Loucy (cell line): ENCODE measurements around the gene PAX2.

ENCODE experiments used
- EZH2phosphoT487 ChIP-seq: fragments of 200-600 bp; IDR thresholded peaks from 2 replicates; pipeline ENCODE4 v1.6.1; 2018; ENCODE audit warnings: antibody characterized with exemption, mild to moderate bottlenecking, moderate library complexity, borderline replicate concordance
- TF ChIP-seq, protein P1 (sequence below): fragments of 200-600 bp; sonication (generic); conservative IDR thresholded peaks from 2 replicates; pipeline ENCODE4 v1.5.1; 2014; ENCODE audit warnings: mild to moderate bottlenecking, antibody characterized with exemption, low read length

GRCh38 chr10:100877461-100877850 is 132.1 kb downstream of the PAX2 start:
- TF ChIP-seq, protein P1, sequence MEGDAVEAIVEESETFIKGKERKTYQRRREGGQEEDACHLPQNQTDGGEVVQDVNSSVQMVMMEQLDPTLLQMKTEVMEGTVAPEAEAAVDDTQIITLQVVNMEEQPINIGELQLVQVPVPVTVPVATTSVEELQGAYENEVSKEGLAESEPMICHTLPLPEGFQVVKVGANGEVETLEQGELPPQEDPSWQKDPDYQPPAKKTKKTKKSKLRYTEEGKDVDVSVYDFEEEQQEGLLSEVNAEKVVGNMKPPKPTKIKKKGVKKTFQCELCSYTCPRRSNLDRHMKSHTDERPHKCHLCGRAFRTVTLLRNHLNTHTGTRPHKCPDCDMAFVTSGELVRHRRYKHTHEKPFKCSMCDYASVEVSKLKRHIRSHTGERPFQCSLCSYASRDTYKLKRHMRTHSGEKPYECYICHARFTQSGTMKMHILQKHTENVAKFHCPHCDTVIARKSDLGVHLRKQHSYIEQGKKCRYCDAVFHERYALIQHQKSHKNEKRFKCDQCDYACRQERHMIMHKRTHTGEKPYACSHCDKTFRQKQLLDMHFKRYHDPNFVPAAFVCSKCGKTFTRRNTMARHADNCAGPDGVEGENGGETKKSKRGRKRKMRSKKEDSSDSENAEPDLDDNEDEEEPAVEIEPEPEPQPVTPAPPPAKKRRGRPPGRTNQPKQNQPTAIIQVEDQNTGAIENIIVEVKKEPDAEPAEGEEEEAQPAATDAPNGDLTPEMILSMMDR = no peak
- no peak for TF ChIP-seq EZH2phosphoT487
